Measurements from ENCODE around the gene WARS2. TPM values are rescaled to one million over a fixed set of nuclear protein-coding genes. Genes with fewer than 3 reads are reported as not detected.

Gene WARS2
- total RNA-seq, 2 experiments from 2014 or later, result 7.0 to 11.0 TPM

DNA sequence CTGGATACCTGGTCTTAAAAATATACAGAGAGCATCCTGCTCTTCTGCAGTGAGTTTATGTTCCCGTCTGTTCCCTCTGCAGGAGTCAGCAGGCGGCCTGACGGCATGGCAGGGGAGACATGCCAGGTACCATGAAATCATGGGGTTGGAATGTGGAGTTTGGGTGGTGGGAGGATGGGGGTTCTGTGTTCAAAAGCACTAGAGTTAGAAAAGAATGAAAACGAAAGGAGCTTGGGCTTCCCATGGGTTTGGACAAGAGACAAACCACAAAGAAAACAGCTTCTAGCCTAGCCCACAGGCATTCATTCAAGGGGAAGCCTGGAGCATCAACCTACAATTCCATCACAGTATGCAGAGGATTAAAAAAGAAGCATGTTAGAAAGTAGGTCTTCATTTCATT lies 59.9 kb downstream of the WARS2 start:
- no peaks in the 10 kb centered on the region for H3K9me2 ChIP-seq (ENCODE audit: insufficient read depth, low read length)
- TF ChIP-seq, protein P1, sequence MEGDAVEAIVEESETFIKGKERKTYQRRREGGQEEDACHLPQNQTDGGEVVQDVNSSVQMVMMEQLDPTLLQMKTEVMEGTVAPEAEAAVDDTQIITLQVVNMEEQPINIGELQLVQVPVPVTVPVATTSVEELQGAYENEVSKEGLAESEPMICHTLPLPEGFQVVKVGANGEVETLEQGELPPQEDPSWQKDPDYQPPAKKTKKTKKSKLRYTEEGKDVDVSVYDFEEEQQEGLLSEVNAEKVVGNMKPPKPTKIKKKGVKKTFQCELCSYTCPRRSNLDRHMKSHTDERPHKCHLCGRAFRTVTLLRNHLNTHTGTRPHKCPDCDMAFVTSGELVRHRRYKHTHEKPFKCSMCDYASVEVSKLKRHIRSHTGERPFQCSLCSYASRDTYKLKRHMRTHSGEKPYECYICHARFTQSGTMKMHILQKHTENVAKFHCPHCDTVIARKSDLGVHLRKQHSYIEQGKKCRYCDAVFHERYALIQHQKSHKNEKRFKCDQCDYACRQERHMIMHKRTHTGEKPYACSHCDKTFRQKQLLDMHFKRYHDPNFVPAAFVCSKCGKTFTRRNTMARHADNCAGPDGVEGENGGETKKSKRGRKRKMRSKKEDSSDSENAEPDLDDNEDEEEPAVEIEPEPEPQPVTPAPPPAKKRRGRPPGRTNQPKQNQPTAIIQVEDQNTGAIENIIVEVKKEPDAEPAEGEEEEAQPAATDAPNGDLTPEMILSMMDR (conservative IDR thresholded peaks at IDR 0.05; ENCODE audit: low read length), result no peak
- TF ChIP-seq EZH2phosphoT487 (IDR thresholded peaks at IDR 0.05; ENCODE audit: borderline replicate concordance, low read depth, low read length), result no peak
- no peaks in the 10 kb centered on the region for H3K36me3 ChIP-seq (ENCODE audit: insufficient read depth, low read length)
- no peaks in the 10 kb centered on the region for H3K79me2 ChIP-seq (ENCODE audit: insufficient read depth, low read depth, low read length)
- intact Hi-C loops (cut with micrococcal nuclease; ENCODE audit: unreplicated experiment), result no loop called here
- no peaks in the 10 kb centered on the region for H3K4me1 ChIP-seq (ENCODE audit: insufficient read depth, low read length, poor library complexity, severe bottlenecking)
- CTCF ChIA-PET (ENCODE audit: unreplicated experiment), result no interaction called here
- H2AFZ ChIP-seq (ENCODE audit: low read length), result no peak overlapping the region
- no peak overlapping the region for H3K4me3 ChIP-seq (ENCODE audit: low read depth, low read length, poor library complexity, severe bottlenecking)
- POLR2A ChIA-PET, result no interaction called here
- no peak overlapping the region for H3K27ac ChIP-seq (ENCODE audit: low read depth, low read length, poor library complexity, severe bottlenecking)
- BruUV-seq (replicated peaks), result no TSS peak
- H3K9me3 ChIP-seq (ENCODE audit: low read length), result no peaks in the 10 kb centered on the region
- no peak for DNase-seq (ENCODE audit: low spot score)
- no peaks in the 10 kb centered on the region for H4K20me1 ChIP-seq (ENCODE audit: insufficient read depth, low read length)
- H3K4me2 ChIP-seq (ENCODE audit: low read length), result no peak overlapping the region

DNA sequence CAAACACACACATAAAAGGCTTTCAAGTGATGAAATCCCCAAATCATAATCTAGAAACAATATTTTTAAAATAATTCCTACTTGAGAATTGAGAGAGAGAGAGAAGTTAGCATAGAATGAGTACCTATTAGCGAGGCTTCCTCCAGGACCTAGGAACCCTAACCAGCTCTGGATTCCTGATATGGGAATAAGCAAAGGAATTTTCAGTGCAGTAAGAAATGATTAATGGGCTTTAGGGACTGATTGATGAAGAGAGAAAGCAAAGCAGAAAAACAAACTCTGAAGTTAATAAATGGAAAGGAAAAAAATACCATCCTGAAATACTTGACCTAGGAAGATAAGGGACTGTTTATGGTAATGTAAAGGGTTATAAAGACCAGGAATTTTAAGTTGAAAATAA lies 60.6 kb downstream of the WARS2 start:
- ChIA-PET CTCF (ENCODE audit: unreplicated experiment) (no interaction called here), POLR2A (no interaction called here)
- Histone ChIP-seq H3K9me2 (ENCODE audit: insufficient read depth, low read length) (no peaks in the 10 kb centered on the region), H3K4me3 (ENCODE audit: low read depth, low read length, poor library complexity, severe bottlenecking) (no peak overlapping the region), H3K4me2 (ENCODE audit: low read length) (no peak overlapping the region), H3K9me3 (ENCODE audit: low read length) (no peaks in the 10 kb centered on the region), H3K4me1 (ENCODE audit: insufficient read depth, low read length, poor library complexity, severe bottlenecking) (no peaks in the 10 kb centered on the region), H4K20me1 (ENCODE audit: insufficient read depth, low read length) (no peaks in the 10 kb centered on the region), H3K79me2 (ENCODE audit: insufficient read depth, low read depth, low read length) (no peaks in the 10 kb centered on the region), H3K27ac (ENCODE audit: low read depth, low read length, poor library complexity, severe bottlenecking) (no peak overlapping the region), H3K36me3 (ENCODE audit: insufficient read depth, low read length) (no peaks in the 10 kb centered on the region), H2AFZ (ENCODE audit: low read length) (no peak overlapping the region)
- intact Hi-C loops (cut with micrococcal nuclease; ENCODE audit: unreplicated experiment), result no loop called here
- no peak for DNase-seq (ENCODE audit: low spot score)
- no TSS peak for BruUV-seq (replicated peaks)
- TF ChIP-seq, protein P1 (conservative IDR thresholded peaks at IDR 0.05; ENCODE audit: low read length), result no peak
- no peak for TF ChIP-seq EZH2phosphoT487 (IDR thresholded peaks at IDR 0.05; ENCODE audit: borderline replicate concordance, low read depth, low read length)

DNA sequence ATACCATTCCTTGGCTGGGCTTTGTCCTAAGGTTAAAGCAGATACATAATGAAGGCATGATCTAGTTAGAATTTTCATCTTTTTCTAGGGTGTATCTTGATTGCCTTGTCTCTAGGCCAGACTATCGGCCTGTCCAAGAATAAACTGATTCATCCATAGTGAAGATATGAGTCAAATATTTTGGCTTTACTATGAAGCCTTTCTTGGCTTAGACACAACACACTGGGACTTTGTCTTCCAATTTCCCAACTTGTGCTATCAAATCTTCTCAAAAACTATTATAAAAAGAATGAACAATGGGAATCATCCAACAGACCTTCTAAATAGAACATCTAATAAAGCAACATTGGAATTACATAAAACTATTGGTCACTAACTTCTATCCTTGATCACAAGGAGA lies 64.8 kb downstream of the WARS2 start:
- Histone ChIP-seq H3K9me2 (ENCODE audit: insufficient read depth, low read length) (no peaks in the 10 kb centered on the region), H3K9me3 (ENCODE audit: low read length) (0 out of 2 replicates have a peak, but pooled peaks cover 5% of the 10 kb centered on the region), H3K36me3 (ENCODE audit: insufficient read depth, low read length) (no peaks in the 10 kb centered on the region), H3K4me3 (ENCODE audit: low read depth, low read length, poor library complexity, severe bottlenecking) (no peak overlapping the region), H2AFZ (ENCODE audit: low read length) (no peak overlapping the region), H3K27ac (ENCODE audit: low read depth, low read length, poor library complexity, severe bottlenecking) (no peak overlapping the region), H3K79me2 (ENCODE audit: insufficient read depth, low read depth, low read length) (no peaks in the 10 kb centered on the region), H4K20me1 (ENCODE audit: insufficient read depth, low read length) (no peaks in the 10 kb centered on the region), H3K4me1 (ENCODE audit: insufficient read depth, low read length, poor library complexity, severe bottlenecking) (no peaks in the 10 kb centered on the region), H3K4me2 (ENCODE audit: low read length) (no peak overlapping the region)
- no TSS peak for BruUV-seq (replicated peaks)
- ChIA-PET POLR2A (interaction anchor here (0.6 kb wide), 1 partner anchor 509 kb away, joined by 3 read pairs; no protein-coding TSS in a partner anchor), CTCF (ENCODE audit: unreplicated experiment) (no interaction called here)
- DNase-seq (ENCODE audit: low spot score), result no peak
- intact Hi-C loops (cut with micrococcal nuclease; ENCODE audit: unreplicated experiment), result no loop called here
- TF ChIP-seq, protein P1 (conservative IDR thresholded peaks at IDR 0.05; ENCODE audit: low read length), result no peak
- no peak for TF ChIP-seq EZH2phosphoT487 (IDR thresholded peaks at IDR 0.05; ENCODE audit: borderline replicate concordance, low read depth, low read length)
